RWPE2 (cell line): ENCODE results near the gene CENPI.

Experiments
- ATAC-seq: fragments of 200-7000 bp; cut with Tn5 transposase; 3 replicates; pipeline ENCODE4 v1.9.1; 2021; ENCODE audit warnings: low read depth
- DNase-seq: peaks from one replicate; pipeline ENCODE4 v3.0.0-alpha.2; 2020; ENCODE audit warnings: low spot score
- H3K27ac ChIP-seq: fragments of 450-650 bp; 2 replicates; pipeline ENCODE4 v1.5.1; 2017; ENCODE audit warnings: mild to moderate bottlenecking; ENCODE audit not compliant: poor library complexity, severe bottlenecking
- H3K27me3 ChIP-seq: fragments of 250-450 bp; sonication (Bioruptor Pico); 2 replicates; pipeline ENCODE4 v1.5.1; 2021; ENCODE audit warnings: mild to moderate bottlenecking, moderate library complexity; ENCODE audit not compliant: insufficient read depth, poor library complexity, severe bottlenecking
- H3K36me3 ChIP-seq: fragments of 250-450 bp; sonication (Bioruptor Pico); 2 replicates; pipeline ENCODE4 v1.5.1; 2020; ENCODE audit warnings: low read depth, mild to moderate bottlenecking, moderate library complexity
- H3K4me1 ChIP-seq: fragments of 250-450 bp; sonication (Bioruptor Pico); 2 replicates; pipeline ENCODE4 v1.5.1; 2021; ENCODE audit warnings: mild to moderate bottlenecking, moderate library complexity; ENCODE audit not compliant: insufficient read depth, poor library complexity, severe bottlenecking
- H3K4me3 ChIP-seq: fragments of 250-450 bp; sonication (Bioruptor Pico); 2 replicates; pipeline ENCODE4 v1.5.1; 2021; ENCODE audit warnings: mild to moderate bottlenecking, moderate library complexity; ENCODE audit not compliant: severe bottlenecking
- H3K9me3 ChIP-seq: fragments of 250-450 bp; sonication (Bioruptor Pico); 2 replicates; pipeline ENCODE4 v1.5.1; 2021; ENCODE audit warnings: mild to moderate bottlenecking, moderate library complexity; ENCODE audit not compliant: severe bottlenecking
- TF ChIP-seq, protein P1 (sequence below): fragments of 450-650 bp; IDR thresholded peaks from one replicate; pipeline ENCODE4 v1.5.1; 2017; ENCODE audit warnings: mild to moderate bottlenecking, moderate library complexity; ENCODE audit not compliant: poor library complexity, severe bottlenecking

Gene CENPI

GRCh38 chrX:101062176-101062575 lies 35.8 kb upstream of the CENPI start:
- ATAC-seq (no peak), DNase-seq (no peak)
- no peaks in the 10 kb centered on the region for H3K9me3 ChIP-seq
- H3K4me3 ChIP-seq = no peak overlapping the region
- no peaks in the 10 kb centered on the region for H3K27me3 ChIP-seq
- H3K36me3 ChIP-seq = no peaks in the 10 kb centered on the region
- TF ChIP-seq, protein P1, sequence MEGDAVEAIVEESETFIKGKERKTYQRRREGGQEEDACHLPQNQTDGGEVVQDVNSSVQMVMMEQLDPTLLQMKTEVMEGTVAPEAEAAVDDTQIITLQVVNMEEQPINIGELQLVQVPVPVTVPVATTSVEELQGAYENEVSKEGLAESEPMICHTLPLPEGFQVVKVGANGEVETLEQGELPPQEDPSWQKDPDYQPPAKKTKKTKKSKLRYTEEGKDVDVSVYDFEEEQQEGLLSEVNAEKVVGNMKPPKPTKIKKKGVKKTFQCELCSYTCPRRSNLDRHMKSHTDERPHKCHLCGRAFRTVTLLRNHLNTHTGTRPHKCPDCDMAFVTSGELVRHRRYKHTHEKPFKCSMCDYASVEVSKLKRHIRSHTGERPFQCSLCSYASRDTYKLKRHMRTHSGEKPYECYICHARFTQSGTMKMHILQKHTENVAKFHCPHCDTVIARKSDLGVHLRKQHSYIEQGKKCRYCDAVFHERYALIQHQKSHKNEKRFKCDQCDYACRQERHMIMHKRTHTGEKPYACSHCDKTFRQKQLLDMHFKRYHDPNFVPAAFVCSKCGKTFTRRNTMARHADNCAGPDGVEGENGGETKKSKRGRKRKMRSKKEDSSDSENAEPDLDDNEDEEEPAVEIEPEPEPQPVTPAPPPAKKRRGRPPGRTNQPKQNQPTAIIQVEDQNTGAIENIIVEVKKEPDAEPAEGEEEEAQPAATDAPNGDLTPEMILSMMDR = no peak
- H3K27ac ChIP-seq = no peak overlapping the region
- H3K4me1 ChIP-seq = peaks cover under 1% of the 10 kb centered on the region

DNA sequence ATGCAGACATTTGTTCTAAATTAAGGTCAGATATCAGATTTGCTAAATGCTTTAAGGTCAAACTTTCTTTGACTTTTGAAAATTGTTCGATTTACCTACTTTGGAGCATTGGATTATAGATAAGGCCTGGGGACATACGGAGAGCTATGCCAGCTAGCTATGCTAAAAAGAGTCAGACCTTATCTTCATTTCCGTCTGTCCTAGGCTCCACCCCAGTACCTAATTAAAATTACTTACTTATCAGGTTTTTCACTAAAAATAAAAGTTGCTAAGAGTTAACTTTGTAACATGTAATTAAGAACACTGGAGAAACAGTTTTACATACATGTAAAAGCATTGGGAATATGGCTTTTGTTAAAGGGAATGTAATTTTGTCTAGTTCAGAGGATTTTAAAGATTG lies 26.4 kb upstream of the CENPI start:
- no peaks in the 10 kb centered on the region for H3K36me3 ChIP-seq
- H3K27me3 ChIP-seq = no peaks in the 10 kb centered on the region
- H3K4me1 ChIP-seq = no peaks in the 10 kb centered on the region
- no peak overlapping the region for H3K27ac ChIP-seq
- TF ChIP-seq, protein P1 = no peak
- H3K4me3 ChIP-seq = no peak overlapping the region
- ATAC-seq (no peak), DNase-seq (no peak)
- no peaks in the 10 kb centered on the region for H3K9me3 ChIP-seq

DNA sequence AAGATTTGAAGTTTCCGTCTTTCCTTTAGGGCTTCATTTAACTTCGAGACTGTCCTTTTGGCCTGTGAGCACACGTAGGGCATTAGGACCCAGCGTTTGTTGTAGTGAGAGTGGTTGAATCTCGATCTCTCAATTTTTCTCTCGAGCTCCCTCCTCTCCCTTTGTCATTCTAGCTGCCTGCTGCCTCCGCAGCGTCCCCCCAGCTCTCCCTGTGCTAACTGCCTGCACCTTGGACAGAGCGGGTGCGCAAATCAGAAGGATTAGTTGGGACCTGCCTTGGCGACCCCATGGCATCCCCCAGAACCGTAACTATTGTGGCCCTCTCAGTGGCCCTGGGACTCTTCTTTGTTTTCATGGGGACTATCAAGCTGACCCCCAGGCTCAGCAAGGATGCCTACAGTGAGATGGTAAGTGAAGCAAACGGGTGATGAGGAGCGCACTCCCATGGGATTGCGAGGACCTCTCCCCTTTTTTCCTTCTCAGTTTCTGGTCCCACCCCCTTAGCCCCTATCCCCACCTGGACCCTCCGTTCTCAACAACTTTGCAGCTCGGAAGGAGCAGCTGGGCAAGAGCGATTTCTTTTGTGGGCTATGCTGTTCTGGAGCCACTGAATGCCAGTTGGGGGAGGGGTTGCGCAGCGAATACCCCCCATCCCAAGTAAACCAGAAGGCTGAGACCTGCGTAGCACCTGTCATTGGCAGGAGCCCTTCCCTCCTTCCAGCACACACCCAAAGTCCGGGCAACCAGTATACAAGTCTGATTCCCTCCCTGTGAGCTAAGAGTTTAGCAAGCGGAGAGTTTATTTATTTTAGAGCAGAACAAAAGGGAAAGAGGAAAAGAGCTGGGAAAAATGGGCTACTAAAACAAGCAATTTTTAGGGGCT lies 19.0 kb upstream of the CENPI start, which contains the start of gene TMEM35A:
Gene TMEM35A (plus strand): TSS at position 164 of the 883 bp plus-strand sequence. CDS start 124 bp downstream, at position 288.
- Histone ChIP-seq H3K27ac (no peak within 1 kb of the TSS), H3K4me3 (no peak within 1 kb of the TSS), H3K36me3 (no peaks in the 10 kb centered on the region), H3K9me3 (no peaks in the 10 kb centered on the region), H3K4me1 (no peaks in the 10 kb centered on the region), H3K27me3 (no peaks in the 10 kb centered on the region)
- ATAC-seq (no peak), DNase-seq (no peak)
- TF ChIP-seq, protein P1 = no peak

DNA sequence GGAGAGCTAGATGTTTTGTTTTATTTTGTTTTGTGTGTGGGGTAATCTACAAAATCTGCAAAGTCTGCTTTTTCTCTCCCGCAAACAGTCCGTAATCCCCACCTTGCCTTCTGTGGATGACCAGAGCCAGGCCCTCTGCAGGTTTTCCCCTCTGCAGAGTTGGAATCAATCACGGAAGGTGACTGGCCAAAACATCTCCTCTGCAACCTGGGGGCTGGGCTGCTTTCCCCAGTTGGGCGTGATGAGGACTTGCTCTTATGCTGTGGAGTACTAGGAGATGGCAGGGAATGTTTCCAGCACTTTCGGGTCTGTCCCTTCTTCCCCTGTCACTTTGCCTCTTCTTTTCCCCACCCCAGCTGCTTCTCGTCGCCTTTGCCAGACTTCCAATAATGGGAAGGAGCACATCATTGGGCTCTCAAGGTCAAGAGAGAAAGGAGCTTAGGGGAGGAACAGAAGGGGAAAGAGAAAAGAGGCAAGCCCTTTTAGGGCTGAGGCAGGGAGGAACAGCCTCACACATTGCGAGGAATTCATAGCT lies 18.2 kb upstream of the CENPI start:
- Histone ChIP-seq H3K36me3 (no peaks in the 10 kb centered on the region), H3K4me3 (no peak overlapping the region), H3K9me3 (no peaks in the 10 kb centered on the region), H3K4me1 (no peaks in the 10 kb centered on the region), H3K27ac (no peak overlapping the region), H3K27me3 (no peaks in the 10 kb centered on the region)
- DNase-seq (no peak), ATAC-seq (no peak)
- TF ChIP-seq, protein P1 = no peak
